Suprapubic skin (tissue), 4 donors: ENCODE measurements around the gene LZTS2. TPM values are rescaled to one million over a fixed set of nuclear protein-coding genes. Genes with fewer than 3 reads are reported as not detected.
"Not testable (repeated sequence)": the region's sequence is repeated elsewhere in the genome, so short reads cannot be mapped to it uniquely, and the experiment has no call there.

ENCODE experiments used
- DNase-seq, 2 donors: peaks; one replicate each; pipeline ENCODE4 v3.0.0-alpha.2; 2019; ENCODE audit warnings: low spot score in 2 of 2
- H3K27ac ChIP-seq: fragments of 200-600 bp; sonication (generic); one replicate; pipeline ENCODE4 v1.5.1; 2019
- H3K27me3 ChIP-seq: fragments of 200-600 bp; sonication (generic); one replicate; pipeline ENCODE4 v1.5.1; 2019
- H3K36me3 ChIP-seq: fragments of 200-600 bp; sonication (generic); one replicate; pipeline ENCODE4 v1.5.1; 2019
- H3K4me1 ChIP-seq: fragments of 200-600 bp; sonication (generic); one replicate; pipeline ENCODE4 v1.5.1; 2019
- H3K4me3 ChIP-seq: fragments of 200-600 bp; sonication (generic); one replicate; pipeline ENCODE4 v1.5.1; 2019; ENCODE audit warnings: mild to moderate bottlenecking
- H3K9me3 ChIP-seq: fragments of 200-600 bp; sonication (generic); one replicate; pipeline ENCODE4 v1.5.1; 2019
- EP300 ChIP-seq: sonication (generic); formaldehyde crosslinking; IDR thresholded peaks from one replicate; pipeline ENCODE4 v1.6.1; 2017; ENCODE audit warnings: antibody characterized with exemption
- POLR2A ChIP-seq, 2 donors: fragments of 450-650 bp; IDR thresholded peaks; one replicate each; pipeline ENCODE4 v1.6.1; 2017; ENCODE audit warnings: antibody characterized with exemption in 2 of 2, mild to moderate bottlenecking in 2 of 2, moderate library complexity in 2 of 2
- POLR2AphosphoS5 ChIP-seq, 3 donors: sonication (generic); formaldehyde crosslinking; IDR thresholded peaks; one replicate each; pipeline ENCODE4 v1.6.1; 2017; ENCODE audit warnings: antibody characterized with exemption in 3 of 3
- WGBS: methylation state at CpG from one replicate; pipeline ENCODE4 v1.1.5; 2018; 5-methylcytosine and 5-hydroxymethylcytosine counted together
- total RNA-seq, 4 donors: library from RNA; depleted of rRNA; stranded (reverse); fragments of >200 nt; gene quantifications; one replicate each; pipeline ENCODE4 v1.1.0, GENCODE V29; 2016
- TF ChIP-seq, protein P1 (sequence below), 2 donors: fragments of 200-600 bp in 1 of 2; fragments of 450-650 bp in 1 of 2; sonication (generic) in 1 of 2; IDR thresholded peaks; one replicate each; pipeline ENCODE4 v1.5.1; 2016 to 2019; ENCODE audit warnings: antibody characterized with exemption in 2 of 2, mild to moderate bottlenecking in 1 of 2, moderate library complexity in 1 of 2

The LZTS2 gene
- total RNA-seq, 4 donors from 2014 or later = 51.9 to 88.8 (median 61.2) TPM

DNA sequence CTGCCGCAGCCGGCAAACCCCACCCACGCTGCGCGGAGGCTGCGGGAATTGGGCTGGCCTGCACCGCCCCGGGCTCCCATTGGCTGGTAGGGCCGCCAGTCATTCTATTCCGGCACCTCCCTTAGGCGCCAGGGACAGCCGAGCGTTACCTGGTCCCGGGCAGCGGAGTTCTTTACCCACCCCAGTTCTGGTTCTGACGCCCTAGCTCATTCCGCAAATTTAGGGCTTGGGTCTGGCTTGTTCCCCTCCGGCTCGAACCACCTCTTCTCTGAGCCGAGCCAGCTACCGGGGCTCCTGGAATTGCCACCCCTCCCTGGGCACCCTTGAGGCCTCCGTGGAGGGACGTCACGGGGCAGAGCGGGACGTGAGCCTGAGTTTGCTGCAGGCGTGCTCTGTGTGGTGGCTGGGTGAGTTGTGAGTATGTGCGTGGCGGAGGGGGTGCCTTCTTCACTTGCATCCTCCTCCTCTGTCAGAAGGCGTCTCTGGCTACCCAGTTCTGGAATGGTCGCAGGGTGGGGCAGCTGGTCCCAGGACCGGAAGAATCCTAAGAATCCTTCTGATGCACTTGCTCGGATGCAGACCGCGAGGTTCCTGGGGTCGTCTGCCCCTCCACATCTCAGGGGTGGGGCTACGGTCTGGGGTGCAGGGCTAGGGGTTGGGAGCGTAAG, 31.7 kb downstream of the LZTS2 start, which contains the start of the genes PDZD7 and SFXN3:
PDZD7 (minus strand) TSS at position 2 of the 668 bp plus-strand sequence. CDS start 910 bp downstream, outside the sequence.
SFXN3 (plus strand) TSS at position 107 of the 668 bp plus-strand sequence. CDS start 3,461 bp downstream, outside the sequence.
- WGBS = 0% methylated on average over 8 of the region's 38 CpGs
- Histone ChIP-seq H3K27ac (peak within 1 kb of the TSS; percentile 98), H3K4me3 (peak within 1 kb of the TSS; percentile 87), H3K9me3 (no peaks in the 10 kb centered on the region), H3K4me1 (peaks cover 34% of the 10 kb centered on the region), H3K27me3 (no peaks in the 10 kb centered on the region), H3K36me3 (peaks cover 18% of the 10 kb centered on the region)
- peak; percentile 97 for DNase-seq
- TF ChIP-seq POLR2AphosphoS5 (IDR thresholded peaks at IDR 0.05) = no peak
- no peak for TF ChIP-seq POLR2A (IDR thresholded peaks at IDR 0.05)
- no peak for TF ChIP-seq EP300
- TF ChIP-seq, protein P1, sequence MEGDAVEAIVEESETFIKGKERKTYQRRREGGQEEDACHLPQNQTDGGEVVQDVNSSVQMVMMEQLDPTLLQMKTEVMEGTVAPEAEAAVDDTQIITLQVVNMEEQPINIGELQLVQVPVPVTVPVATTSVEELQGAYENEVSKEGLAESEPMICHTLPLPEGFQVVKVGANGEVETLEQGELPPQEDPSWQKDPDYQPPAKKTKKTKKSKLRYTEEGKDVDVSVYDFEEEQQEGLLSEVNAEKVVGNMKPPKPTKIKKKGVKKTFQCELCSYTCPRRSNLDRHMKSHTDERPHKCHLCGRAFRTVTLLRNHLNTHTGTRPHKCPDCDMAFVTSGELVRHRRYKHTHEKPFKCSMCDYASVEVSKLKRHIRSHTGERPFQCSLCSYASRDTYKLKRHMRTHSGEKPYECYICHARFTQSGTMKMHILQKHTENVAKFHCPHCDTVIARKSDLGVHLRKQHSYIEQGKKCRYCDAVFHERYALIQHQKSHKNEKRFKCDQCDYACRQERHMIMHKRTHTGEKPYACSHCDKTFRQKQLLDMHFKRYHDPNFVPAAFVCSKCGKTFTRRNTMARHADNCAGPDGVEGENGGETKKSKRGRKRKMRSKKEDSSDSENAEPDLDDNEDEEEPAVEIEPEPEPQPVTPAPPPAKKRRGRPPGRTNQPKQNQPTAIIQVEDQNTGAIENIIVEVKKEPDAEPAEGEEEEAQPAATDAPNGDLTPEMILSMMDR (IDR thresholded peaks at IDR 0.05) = no peak

DNA sequence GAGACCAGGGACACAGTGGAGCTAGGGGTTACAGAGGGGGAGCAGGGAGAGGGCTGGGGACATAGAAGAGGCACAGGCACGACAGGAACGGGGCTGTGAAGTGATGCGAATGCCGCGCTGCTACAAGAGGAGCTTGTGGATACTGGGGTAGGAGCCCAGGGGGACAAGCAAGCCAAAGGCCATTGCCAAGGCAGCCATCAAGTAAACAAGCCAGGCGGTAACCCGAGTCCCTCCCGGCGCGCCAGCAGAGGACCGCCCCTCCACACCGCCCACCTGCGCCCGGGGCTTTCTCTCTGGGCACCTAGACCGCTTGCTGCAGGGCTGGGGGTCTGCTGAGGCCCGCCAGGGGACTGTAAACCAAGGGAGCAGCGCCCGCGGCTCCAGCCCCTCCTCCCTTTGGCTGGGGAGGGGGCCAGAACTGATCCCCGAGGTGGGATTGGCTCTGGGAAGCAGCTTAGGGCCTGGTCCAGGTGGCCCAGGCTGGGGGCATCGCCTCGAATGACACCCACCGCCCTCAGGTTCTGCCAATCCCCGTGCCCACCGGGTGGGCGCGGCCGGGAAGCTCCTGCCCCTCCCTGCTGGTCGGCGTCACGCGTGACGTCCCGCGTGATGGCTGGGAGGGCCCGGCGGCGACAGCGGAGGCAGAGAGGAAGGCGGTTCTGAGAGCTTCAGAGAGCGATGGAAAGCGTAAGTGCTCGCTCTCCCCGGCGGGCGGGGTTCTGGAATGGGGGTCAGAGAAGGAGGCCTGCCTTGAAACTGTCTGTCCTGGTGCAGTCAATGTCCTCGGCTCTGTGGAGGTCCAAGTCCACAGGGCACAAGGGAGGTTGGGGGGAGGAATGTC, 32.4 kb downstream of the LZTS2 start:
- H3K9me3 ChIP-seq = no peaks in the 10 kb centered on the region
- H3K27ac ChIP-seq = peak overlapping the region; percentile 98
- peaks cover 26% of the 10 kb centered on the region for H3K36me3 ChIP-seq
- H3K4me1 ChIP-seq = peaks cover 34% of the 10 kb centered on the region
- DNase-seq = peak; percentile 93 to 95
- peak overlapping the region; percentile 87 for H3K4me3 ChIP-seq
- TF ChIP-seq EP300 (no peak), POLR2A (IDR thresholded peaks at IDR 0.05) (peak in 1 of 2 donors; percentile 10)
- TF ChIP-seq, protein P1 (IDR thresholded peaks at IDR 0.05) = no peak
- 0% methylated on average over 21 of the region's 47 CpGs for WGBS
- no peaks in the 10 kb centered on the region for H3K27me3 ChIP-seq

DNA sequence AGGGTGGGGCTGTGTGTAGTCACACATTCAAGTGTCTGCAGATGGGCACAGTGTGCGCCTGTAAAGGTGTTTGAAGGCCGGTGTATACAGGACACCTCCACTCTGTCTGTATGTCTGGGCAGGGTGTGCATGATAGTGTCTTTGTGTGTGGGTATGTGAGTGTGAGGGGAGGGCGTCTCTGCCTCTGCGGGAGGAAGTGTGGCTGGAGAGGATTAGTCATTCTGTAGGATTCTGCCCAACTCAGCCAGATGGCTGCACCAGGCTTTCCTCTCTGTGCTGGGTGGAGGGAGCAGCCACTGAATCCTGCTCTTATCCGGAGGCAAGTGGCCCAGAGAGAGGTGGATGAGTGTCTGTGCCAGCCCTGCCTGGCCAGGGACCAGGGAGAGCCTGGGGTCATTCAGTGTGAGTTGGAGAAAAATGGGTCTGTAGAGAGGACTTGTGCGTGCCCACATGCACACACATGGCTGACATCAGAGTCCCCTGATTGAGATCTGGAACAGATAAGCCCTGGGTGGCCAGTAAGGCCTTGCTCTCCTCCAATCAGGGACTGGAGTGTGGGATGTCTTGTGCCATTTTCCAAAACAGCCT, 33.1 kb downstream of the LZTS2 start:
- H3K4me1 ChIP-seq = peaks cover 34% of the 10 kb centered on the region
- H3K9me3 ChIP-seq = no peaks in the 10 kb centered on the region
- H3K4me3 ChIP-seq = peak overlapping the region; percentile 87
- 3% methylated on average over 6 of the region's 6 CpGs for WGBS
- H3K27ac ChIP-seq = peak overlapping the region; percentile 98
- H3K36me3 ChIP-seq = peaks cover 33% of the 10 kb centered on the region
- H3K27me3 ChIP-seq = no peaks in the 10 kb centered on the region
- peak in 1 of 2 donors; percentile 84 for DNase-seq
- TF ChIP-seq POLR2A (IDR thresholded peaks at IDR 0.05) = peak in 1 of 2 donors; percentile 8
- TF ChIP-seq, protein P1 (IDR thresholded peaks at IDR 0.05) = no peak

DNA sequence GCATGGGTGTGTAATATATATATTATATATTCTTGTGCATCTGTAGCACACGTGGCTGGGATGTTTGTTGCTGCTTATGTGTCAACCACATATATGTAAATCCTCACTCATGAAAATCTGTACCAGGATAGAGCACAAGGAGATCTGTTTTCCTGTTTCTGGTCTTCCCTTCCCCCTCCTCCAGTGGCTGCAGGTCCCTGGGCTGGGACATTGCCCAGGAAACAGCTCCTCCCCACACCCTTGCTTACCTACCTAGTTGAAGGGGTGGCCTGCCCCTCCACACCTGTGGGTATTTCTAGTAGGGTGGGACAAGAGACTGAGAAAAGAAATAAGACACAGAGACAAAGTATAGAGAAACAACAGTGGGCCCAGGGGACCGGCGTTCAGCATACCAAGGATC, 33.7 kb downstream of the LZTS2 start:
- no peaks in the 10 kb centered on the region for H3K27me3 ChIP-seq
- no peaks in the 10 kb centered on the region for H3K9me3 ChIP-seq
- H3K27ac ChIP-seq = peak overlapping the region; percentile 98
- peak overlapping the region; percentile 87 for H3K4me3 ChIP-seq
- H3K36me3 ChIP-seq = peaks cover 38% of the 10 kb centered on the region
- peaks cover 34% of the 10 kb centered on the region for H3K4me1 ChIP-seq
- DNase-seq = no peak
- 60% methylated on average over 3 of the region's 3 CpGs for WGBS
- TF ChIP-seq POLR2AphosphoS5 (IDR thresholded peaks at IDR 0.05) (no peak), EP300 (no peak), POLR2A (IDR thresholded peaks at IDR 0.05) (no peak)
- TF ChIP-seq, protein P1 (IDR thresholded peaks at IDR 0.05) = no peak

DNA sequence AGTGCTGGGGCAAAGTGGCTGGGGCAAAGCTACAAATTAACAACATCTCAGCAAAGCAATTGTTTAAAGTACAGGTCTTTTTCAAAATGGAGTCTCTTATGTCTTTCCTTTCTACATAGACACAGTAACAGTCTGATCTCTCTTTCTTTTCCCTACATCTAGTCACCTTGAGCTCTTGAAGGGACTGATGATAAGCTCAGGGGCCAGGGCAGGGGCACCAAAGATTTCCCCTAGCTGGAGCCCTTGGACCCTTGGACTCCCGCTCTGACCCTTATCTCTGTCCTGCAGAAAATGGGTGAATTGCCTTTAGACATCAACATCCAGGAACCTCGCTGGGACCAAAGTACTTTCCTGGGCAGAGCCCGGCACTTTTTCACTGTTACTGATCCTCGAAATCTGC, 34.8 kb downstream of the LZTS2 start:
- not testable (repeated sequence) for H3K27me3 ChIP-seq, H3K4me3 ChIP-seq, H3K9me3 ChIP-seq, H3K27ac ChIP-seq, DNase-seq
- Histone ChIP-seq H3K36me3 (peaks cover 50% of the 10 kb centered on the region), H3K4me1 (peaks cover 34% of the 10 kb centered on the region)
- 93% methylated on average over 4 of the region's 4 CpGs for WGBS
